PC-3 (cell line): Measurements from ENCODE around the gene DAAM1. TPM values are rescaled to one million over a fixed set of nuclear protein-coding genes. Genes with fewer than 3 reads are reported as not detected.

Experiments used
- ATAC-seq: fragments of 200-7000 bp; cut with Tn5 transposase; 2 replicates; pipeline ENCODE4 v1.9.1; 2020; ENCODE audit warnings: mild to moderate bottlenecking, moderate library complexity
- BruUV-seq: library from RNA; stranded (reverse); fragments of 400-500 nt; replicated peaks from 2 replicates; lab custom pipeline; 2021; lab: Mats Ljungman, UMichigan
- CTCF ChIA-PET: fragments of 300-600 bp; sonication (Branson Sonifier 250); formaldehyde crosslinking; loops from one replicate; lab custom pipeline; 2022; ENCODE audit warnings: antibody characterized with exemption; lab: Charles Lee
- POLR2A ChIA-PET: fragments of 300-600 bp; sonication (Branson Sonifier 250); formaldehyde crosslinking; loops from one replicate; lab custom pipeline; 2022; ENCODE audit warnings: antibody characterized with exemption; ENCODE audit not compliant: unreplicated experiment; lab: Charles Lee
- DNase-seq: peaks from one replicate; pipeline ENCODE4 v3.0.0-alpha.2; 2015
- H2AFZ ChIP-seq: fragments of 300-600 bp; sonication (generic); 2 replicates; pipeline ENCODE4 v1.6.0; 2016; ENCODE audit warnings: antibody characterized with exemption, low read length
- H3F3A ChIP-seq: fragments of 300-600 bp; sonication (generic); one replicate; pipeline ENCODE4 v1.6.0; 2017; ENCODE audit warnings: antibody characterized with exemption, low read length, control low read depth, mild to moderate bottlenecking; ENCODE audit not compliant: unreplicated experiment
- H3K27ac ChIP-seq: fragments of 300-600 bp; sonication (generic); 2 replicates; pipeline ENCODE4 v1.5.1; 2016; ENCODE audit warnings: mild to moderate bottlenecking, low read length
- H3K27me3 ChIP-seq: fragments of 300-600 bp; sonication (generic); 2 replicates; pipeline ENCODE4 v1.6.1; 2016; ENCODE audit warnings: low read length, mixed read lengths
- H3K36me3 ChIP-seq: fragments of 300-600 bp; sonication (generic); 2 replicates; pipeline ENCODE4 v1.6.1; 2016; ENCODE audit warnings: low read depth, mixed run types, low read length, mixed read lengths
- H3K4me1 ChIP-seq: fragments of 300-600 bp; sonication (generic); 2 replicates; pipeline ENCODE4 v1.5.1; 2016; ENCODE audit warnings: low read length; ENCODE audit not compliant: insufficient read depth
- H3K4me2 ChIP-seq: fragments of 300-600 bp; sonication (generic); 2 replicates; pipeline ENCODE4 v1.6.0; 2016; ENCODE audit warnings: low read length
- H3K4me3 ChIP-seq: fragments of 300-600 bp; sonication (generic); 2 replicates; pipeline ENCODE4 v1.5.1; 2016; ENCODE audit warnings: mild to moderate bottlenecking, low read length, mixed read lengths
- H3K79me2 ChIP-seq: fragments of 300-600 bp; sonication (generic); 2 replicates; pipeline ENCODE4 v1.6.1; 2017; ENCODE audit warnings: low read length, mixed read lengths
- H3K9ac ChIP-seq: fragments of 300-600 bp; sonication (generic); 2 replicates; pipeline ENCODE4 v1.6.0; 2016; ENCODE audit warnings: mild to moderate bottlenecking, low read length
- H3K9me2 ChIP-seq: fragments of 300-600 bp; sonication (generic); replicated peaks from 2 replicates; pipeline ENCODE4 v1.6.1; 2016; ENCODE audit warnings: mixed run types, low read length, mixed read lengths
- H3K9me3 ChIP-seq: fragments of 300-600 bp; sonication (generic); 2 replicates; pipeline ENCODE4 v1.6.1; 2016; ENCODE audit warnings: low read length, mixed read lengths
- H4K20me1 ChIP-seq: fragments of 300-600 bp; sonication (generic); 2 replicates; pipeline ENCODE4 v1.6.1; 2016; ENCODE audit warnings: low read length, mixed read lengths
- EZH2 ChIP-seq: fragments of 300-600 bp; sonication (generic); IDR thresholded peaks from one replicate; pipeline ENCODE4 v1.6.1; 2017; ENCODE audit warnings: antibody characterized with exemption, mild to moderate bottlenecking, low read length; ENCODE audit not compliant: unreplicated experiment
- EZH2phosphoT487 ChIP-seq: fragments of 300-600 bp; sonication (generic); IDR thresholded peaks from 2 replicates; pipeline ENCODE4 v1.6.1; 2018; ENCODE audit warnings: mild to moderate bottlenecking, antibody characterized with exemption, low read length, borderline replicate concordance
- intact Hi-C: fragments of 100-400 bp; cut with micrococcal nuclease; formaldehyde crosslinking; loops from 2 replicates; pipeline ENCODE4 v1.9.0; 2023
- total RNA-seq: library from RNA; depleted of rRNA; stranded (reverse); fragments of >200 nt; gene quantifications from 2 replicates; pipeline ENCODE4 v1.2.3, GENCODE V29; 2014
- TF ChIP-seq, protein P1 (sequence below): fragments of 300-600 bp; sonication (generic); conservative IDR thresholded peaks from 2 replicates; pipeline ENCODE4 v1.5.1; 2017; ENCODE audit warnings: antibody characterized with exemption, low read depth, mild to moderate bottlenecking, low read length

The DAAM1 gene
- total RNA-seq, 1 experiment from 2014 or later = 32.7 TPM

DNA sequence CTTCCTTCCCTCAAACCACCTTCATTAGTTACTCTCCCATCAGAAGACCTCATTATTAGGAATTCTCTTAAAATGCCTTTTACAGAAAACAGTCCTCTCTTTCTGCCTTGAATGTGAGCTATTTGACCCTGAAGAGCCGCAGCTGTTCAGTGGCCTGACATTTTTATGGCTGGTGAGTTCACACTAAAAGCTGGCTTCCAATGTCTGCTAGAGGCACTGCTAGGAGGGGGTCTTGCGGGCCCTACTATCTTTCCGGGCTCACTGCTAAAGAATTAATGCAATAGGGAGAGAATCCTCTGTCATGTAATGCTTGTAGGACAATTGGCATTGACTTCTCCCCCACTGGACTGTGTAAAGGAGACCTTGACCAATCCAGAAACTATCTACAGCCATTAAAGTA lies 189.0 kb downstream of the DAAM1 start:
- Histone ChIP-seq H3K79me2 (no peaks in the 10 kb centered on the region), H3K4me1 (no peaks in the 10 kb centered on the region), H4K20me1 (no peaks in the 10 kb centered on the region), H3K36me3 (no peaks in the 10 kb centered on the region), H3K27ac (no peak overlapping the region), H3K9me2 (no peaks in the 10 kb centered on the region), H3K4me2 (no peak overlapping the region), H3K27me3 (no peaks in the 10 kb centered on the region), H3K4me3 (no peak overlapping the region), H3K9ac (no peak overlapping the region), H2AFZ (no peak overlapping the region), H3F3A (no peaks in the 10 kb centered on the region), H3K9me3 (no peaks in the 10 kb centered on the region)
- BruUV-seq = no TSS peak
- TF ChIP-seq EZH2phosphoT487 (no peak), EZH2 (no peak)
- TF ChIP-seq, protein P1, sequence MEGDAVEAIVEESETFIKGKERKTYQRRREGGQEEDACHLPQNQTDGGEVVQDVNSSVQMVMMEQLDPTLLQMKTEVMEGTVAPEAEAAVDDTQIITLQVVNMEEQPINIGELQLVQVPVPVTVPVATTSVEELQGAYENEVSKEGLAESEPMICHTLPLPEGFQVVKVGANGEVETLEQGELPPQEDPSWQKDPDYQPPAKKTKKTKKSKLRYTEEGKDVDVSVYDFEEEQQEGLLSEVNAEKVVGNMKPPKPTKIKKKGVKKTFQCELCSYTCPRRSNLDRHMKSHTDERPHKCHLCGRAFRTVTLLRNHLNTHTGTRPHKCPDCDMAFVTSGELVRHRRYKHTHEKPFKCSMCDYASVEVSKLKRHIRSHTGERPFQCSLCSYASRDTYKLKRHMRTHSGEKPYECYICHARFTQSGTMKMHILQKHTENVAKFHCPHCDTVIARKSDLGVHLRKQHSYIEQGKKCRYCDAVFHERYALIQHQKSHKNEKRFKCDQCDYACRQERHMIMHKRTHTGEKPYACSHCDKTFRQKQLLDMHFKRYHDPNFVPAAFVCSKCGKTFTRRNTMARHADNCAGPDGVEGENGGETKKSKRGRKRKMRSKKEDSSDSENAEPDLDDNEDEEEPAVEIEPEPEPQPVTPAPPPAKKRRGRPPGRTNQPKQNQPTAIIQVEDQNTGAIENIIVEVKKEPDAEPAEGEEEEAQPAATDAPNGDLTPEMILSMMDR = no peak
- intact Hi-C loops = no loop called here
- ChIA-PET POLR2A (no interaction called here), CTCF (no interaction called here)
- DNase-seq (no peak), ATAC-seq (no peak)

DNA sequence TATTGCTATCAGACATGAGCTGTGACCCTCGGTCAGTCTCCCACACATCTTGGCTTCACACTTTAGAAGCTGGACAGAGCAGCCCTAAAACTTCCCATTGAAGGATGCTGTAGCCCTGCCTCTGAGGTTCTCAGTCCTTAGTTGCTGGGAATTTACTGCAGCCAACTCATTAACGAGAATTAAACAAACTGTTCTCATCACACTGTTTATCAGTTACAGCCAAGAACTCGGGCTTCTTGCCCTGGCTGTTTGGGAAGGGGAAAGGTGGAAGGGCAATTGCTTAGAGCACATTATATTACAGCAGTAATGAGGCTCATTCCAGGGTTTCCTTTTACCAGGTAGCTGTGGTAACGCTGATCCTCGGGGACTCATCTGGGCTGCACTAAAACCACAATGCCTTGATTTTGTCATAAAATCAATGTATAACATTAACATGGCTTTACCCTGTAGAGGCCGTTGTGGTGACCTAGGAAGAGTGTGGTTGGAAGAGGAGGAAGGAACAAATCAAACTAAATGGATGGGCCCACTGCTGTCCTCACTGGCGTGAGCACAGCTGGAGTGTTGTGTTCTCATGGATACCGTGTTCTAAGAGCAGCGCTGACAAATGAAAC lies 189.6 kb downstream of the DAAM1 start:
- Histone ChIP-seq H3K9me3 (no peaks in the 10 kb centered on the region), H3F3A (no peaks in the 10 kb centered on the region), H3K36me3 (no peaks in the 10 kb centered on the region), H3K9me2 (no peaks in the 10 kb centered on the region), H3K9ac (no peak overlapping the region), H2AFZ (no peak overlapping the region), H4K20me1 (no peaks in the 10 kb centered on the region), H3K79me2 (no peaks in the 10 kb centered on the region), H3K4me2 (no peak overlapping the region), H3K4me3 (no peak overlapping the region), H3K27ac (no peak overlapping the region), H3K27me3 (no peaks in the 10 kb centered on the region), H3K4me1 (no peaks in the 10 kb centered on the region)
- CTCF ChIA-PET = no interaction called here
- DNase-seq (no peak), ATAC-seq (peak; percentile 30)
- no TSS peak for BruUV-seq
- intact Hi-C loops = no loop called here
- TF ChIP-seq EZH2phosphoT487 (no peak), EZH2 (no peak)
- TF ChIP-seq, protein P1 = no peak
- POLR2A ChIA-PET = no interaction called here

DNA sequence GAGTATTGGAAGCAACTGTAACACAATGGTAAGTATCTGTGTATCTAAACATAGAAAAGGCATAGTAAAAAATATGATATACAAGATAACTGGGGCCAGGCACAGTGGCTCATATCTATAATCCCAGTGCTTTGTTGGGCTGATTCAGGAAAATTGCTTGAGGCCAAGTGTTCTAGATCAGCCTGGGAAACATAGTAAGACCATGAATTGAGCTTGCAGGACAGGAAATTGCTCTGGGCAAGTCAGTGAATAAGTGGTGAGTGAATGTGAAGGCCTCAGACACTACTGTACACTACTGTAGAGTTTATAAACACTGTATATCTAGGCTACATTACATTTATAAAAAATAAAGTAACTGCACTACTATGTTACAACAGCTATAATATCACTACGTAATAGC lies 201.5 kb downstream of the DAAM1 start:
- Histone ChIP-seq H3K4me1 (no peaks in the 10 kb centered on the region), H3K4me2 (no peak overlapping the region), H3K27ac (no peak overlapping the region), H3K79me2 (no peaks in the 10 kb centered on the region), H3K9me3 (no peaks in the 10 kb centered on the region), H3F3A (no peaks in the 10 kb centered on the region), H2AFZ (no peak overlapping the region), H3K36me3 (no peaks in the 10 kb centered on the region), H3K27me3 (no peaks in the 10 kb centered on the region), H4K20me1 (no peaks in the 10 kb centered on the region), H3K9me2 (no peaks in the 10 kb centered on the region), H3K9ac (no peak overlapping the region), H3K4me3 (no peak overlapping the region)
- BruUV-seq = no TSS peak
- ChIA-PET CTCF (interaction anchor here (1.0 kb wide), 1 partner anchor 76 kb away, joined by 3 read pairs; no protein-coding TSS in a partner anchor), POLR2A (interaction anchor here (0.6 kb wide), 1 partner anchor 50 kb away, joined by 3 read pairs; no protein-coding TSS in a partner anchor)
- TF ChIP-seq EZH2 (no peak), EZH2phosphoT487 (no peak)
- TF ChIP-seq, protein P1 = no peak
- no peak for ATAC-seq
- intact Hi-C loops = no loop called here
- DNase-seq = no peak
